Vagina (tissue), 2 donors: ENCODE data around the gene SRP19.

ENCODE experiments used
- CTCF ChIP-seq, 3 experiments: fragments of 450-650 bp in 2 of 3; fragments of 200-600 bp in 1 of 3; sonication (generic) in 1 of 3; IDR thresholded peaks; one replicate each; pipeline ENCODE4 v1.5.1; 2017 to 2019; ENCODE audit warnings: antibody characterized with exemption in 3 of 3, mild to moderate bottlenecking in 2 of 3, moderate library complexity in 2 of 3
- POLR2A ChIP-seq, 2 donors: fragments of 450-650 bp; IDR thresholded peaks; one replicate each; pipeline ENCODE4 v1.6.1; 2017; ENCODE audit warnings: antibody characterized with exemption in 2 of 2, mild to moderate bottlenecking in 2 of 2, moderate library complexity in 2 of 2
- POLR2AphosphoS5 ChIP-seq, 2 donors: sonication (generic); formaldehyde crosslinking; IDR thresholded peaks; one replicate each; pipeline ENCODE4 v1.9.0; 2017; ENCODE audit warnings: antibody characterized with exemption in 2 of 2, mild to moderate bottlenecking in 2 of 2, low read depth in 1 of 2; ENCODE audit not compliant: insufficient read depth in 1 of 2

DNA sequence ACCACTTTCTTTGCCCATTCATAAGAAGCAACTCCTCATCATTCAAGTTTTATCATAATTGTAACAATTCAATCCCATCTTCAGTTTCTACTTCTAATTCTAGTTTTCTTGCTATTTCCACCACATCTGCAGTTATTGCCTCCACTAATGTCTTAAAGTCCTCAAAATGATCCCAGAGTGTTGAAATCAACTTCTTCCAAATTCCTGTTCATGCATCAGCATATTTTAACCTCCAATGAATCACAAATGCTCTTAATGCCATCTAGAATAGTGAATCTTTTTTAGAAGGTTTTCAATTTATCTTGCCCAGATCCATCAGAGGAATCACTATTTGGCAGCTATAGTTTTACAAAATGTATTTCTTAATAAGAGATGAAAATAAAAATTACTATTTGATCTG lies 3.2 kb upstream of the SRP19 start:
- TF ChIP-seq CTCF (IDR thresholded peaks at IDR 0.05) (no peak), POLR2A (IDR thresholded peaks at IDR 0.05) (no peak), POLR2AphosphoS5 (IDR thresholded peaks at IDR 0.05; ENCODE audit: insufficient read depth in 1 of 2, low read depth in 1 of 2) (no peak)
